Measurements from ENCODE around the gene ERFE.

The ERFE gene

DNA sequence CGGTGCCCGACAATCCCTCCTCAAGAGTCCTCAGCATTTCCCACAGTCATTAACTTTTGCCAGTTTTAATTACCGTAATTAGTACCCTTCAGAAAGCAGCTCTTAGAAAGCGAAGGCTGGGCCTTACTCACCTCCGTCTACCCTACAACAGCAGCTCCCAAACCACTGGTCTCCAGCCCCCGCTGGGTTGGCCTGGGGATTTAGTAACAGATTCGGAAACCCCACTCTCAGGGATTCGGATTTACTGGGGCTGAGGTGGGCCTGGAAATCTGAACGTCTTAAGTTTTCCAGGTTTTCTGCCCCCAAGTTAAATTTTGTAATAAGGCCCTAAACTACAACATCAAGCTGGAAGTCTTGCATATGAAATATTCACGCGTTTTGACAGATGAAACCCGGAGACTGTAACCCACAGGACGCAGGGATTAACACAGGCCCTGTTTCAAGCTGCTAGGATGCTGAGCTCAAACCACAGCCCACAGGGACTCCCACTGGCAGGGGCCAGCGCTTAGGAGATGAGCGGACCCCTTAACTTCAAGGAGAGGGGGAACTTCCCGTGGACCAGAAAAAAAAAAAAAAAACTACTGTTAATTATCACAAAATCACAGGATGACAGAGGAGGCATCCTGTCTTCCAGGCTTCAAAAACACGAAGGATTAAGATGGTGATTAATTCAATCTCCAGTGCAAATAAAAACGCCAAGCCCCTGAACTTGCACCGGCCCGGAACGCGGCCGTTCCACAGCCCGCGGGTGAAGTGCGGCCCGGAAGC, 43.7 kb downstream of the ERFE start:
- Mint-ChIP-seq H3K4me1 (peaks cover 30% of the 10 kb centered on the region), H3K4me3 (peak overlapping the region; percentile 89 to 97 (median 96)), H3K9me3 (no peaks in the 10 kb centered on the region), H3K27ac (peak overlapping the region; percentile 90 to 97 (median 91)), H3K27me3 (ENCODE audit: low read depth) (no peaks in the 10 kb centered on the region), H3K36me3 (ENCODE audit: low read depth) (peaks cover 4% of the 10 kb centered on the region)
- TF ChIP-seq, protein P1, sequence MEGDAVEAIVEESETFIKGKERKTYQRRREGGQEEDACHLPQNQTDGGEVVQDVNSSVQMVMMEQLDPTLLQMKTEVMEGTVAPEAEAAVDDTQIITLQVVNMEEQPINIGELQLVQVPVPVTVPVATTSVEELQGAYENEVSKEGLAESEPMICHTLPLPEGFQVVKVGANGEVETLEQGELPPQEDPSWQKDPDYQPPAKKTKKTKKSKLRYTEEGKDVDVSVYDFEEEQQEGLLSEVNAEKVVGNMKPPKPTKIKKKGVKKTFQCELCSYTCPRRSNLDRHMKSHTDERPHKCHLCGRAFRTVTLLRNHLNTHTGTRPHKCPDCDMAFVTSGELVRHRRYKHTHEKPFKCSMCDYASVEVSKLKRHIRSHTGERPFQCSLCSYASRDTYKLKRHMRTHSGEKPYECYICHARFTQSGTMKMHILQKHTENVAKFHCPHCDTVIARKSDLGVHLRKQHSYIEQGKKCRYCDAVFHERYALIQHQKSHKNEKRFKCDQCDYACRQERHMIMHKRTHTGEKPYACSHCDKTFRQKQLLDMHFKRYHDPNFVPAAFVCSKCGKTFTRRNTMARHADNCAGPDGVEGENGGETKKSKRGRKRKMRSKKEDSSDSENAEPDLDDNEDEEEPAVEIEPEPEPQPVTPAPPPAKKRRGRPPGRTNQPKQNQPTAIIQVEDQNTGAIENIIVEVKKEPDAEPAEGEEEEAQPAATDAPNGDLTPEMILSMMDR (IDR thresholded peaks at IDR 0.05; ENCODE audit: unreplicated experiment in 3 of 3), result no peak

DNA sequence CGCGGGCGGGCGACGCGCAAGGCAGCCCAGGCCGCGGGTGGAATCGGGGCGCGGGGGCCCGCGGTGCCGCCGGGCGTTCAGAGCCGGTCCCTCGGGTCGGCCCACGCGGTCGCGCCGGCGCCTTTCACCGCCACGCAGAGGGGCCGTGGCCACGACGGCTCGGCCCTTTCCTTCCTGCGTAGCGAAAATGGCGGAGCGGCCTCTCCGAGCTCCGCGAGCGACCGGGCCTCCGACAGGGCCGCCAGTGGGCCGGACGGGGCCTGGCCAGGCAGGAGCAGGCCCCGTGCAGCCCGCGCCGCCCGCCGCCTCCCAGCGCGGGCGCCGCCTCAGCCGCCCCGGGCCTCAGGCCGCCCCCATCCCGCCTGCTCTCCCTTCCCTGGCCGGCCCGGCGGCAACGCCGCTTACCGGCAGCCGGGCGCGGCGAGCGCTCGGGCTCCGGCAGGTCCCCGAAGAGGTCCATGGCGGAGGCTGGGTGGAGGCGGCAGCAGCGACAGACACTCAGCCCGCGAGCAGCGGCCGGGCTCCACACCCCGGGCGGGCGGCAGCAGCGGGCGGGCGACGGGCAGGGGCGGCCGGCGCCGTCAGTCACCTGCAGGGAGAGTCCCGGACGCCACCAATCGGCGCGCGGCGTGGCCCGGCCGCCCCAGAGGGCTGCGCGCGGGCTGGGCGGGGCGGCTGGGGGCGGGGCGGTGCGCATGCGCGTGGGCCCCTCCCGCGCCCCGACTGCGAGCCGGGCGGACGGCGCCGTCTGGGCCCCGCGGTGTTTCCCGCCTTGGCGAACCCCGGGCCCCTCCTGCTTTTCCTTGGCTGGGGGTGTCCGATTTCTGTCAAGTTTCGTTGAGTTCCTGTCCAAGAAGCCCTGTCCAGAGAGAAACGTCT, 44.6 kb downstream of the ERFE start, which contains the start of gene ILKAP:
Gene ILKAP, minus strand, starts transcription at position 602 of the 879 bp plus-strand sequence. Its CDS starts 142 bp downstream, at position 460.
- peaks cover 4% of the 10 kb centered on the region for H3K36me3 Mint-ChIP-seq (ENCODE audit: low read depth)
- no peaks in the 10 kb centered on the region for H3K9me3 Mint-ChIP-seq
- H3K27me3 Mint-ChIP-seq (ENCODE audit: low read depth), result no peaks in the 10 kb centered on the region
- peak within 1 kb of the TSS; percentile 89 to 97 (median 96) for H3K4me3 Mint-ChIP-seq
- H3K4me1 Mint-ChIP-seq, result peaks cover 27% of the 10 kb centered on the region
- TF ChIP-seq, protein P1 (IDR thresholded peaks at IDR 0.05; ENCODE audit: unreplicated experiment in 3 of 3), result no peak
- peak within 1 kb of the TSS; percentile 90 to 97 (median 92) for H3K27ac Mint-ChIP-seq

DNA sequence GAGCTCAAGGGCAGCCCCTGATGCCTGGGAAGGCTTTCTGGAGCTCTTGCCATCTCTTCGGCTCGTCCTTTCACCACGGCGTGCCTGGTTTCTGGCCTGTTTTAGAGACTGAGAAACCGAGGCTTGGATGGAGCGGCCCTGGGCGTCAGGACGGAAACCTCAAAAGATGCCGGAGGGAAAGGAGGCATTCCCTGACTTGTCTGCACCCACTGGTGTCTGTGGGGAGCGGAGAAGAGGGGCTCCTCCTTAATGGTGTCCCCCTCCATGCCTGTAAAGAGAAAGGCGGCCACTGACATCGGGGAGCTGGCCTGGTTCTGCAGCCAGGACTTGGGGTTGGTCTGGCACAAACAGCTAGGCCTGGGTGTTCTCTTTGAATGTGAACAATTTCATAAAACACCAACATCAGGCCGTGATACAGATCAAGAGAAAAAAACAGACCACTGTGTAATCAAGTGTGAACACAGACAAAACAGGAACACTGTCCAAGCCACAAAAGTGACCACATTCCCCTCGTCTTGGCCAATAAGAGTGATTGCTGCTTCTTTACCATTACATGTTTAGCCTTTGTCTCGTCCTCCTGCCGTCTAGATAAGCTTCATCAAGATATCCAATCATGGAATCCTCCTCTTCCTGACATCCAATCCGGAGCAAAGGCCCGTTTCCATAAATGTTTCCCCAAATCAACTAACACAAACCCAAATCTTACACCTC, 45.4 kb downstream of the ERFE start:
- peak overlapping the region; percentile 85 to 93 (median 93) for H3K4me3 Mint-ChIP-seq
- TF ChIP-seq, protein P1 (IDR thresholded peaks at IDR 0.05; ENCODE audit: unreplicated experiment in 3 of 3), result no peak
- no peaks in the 10 kb centered on the region for H3K27me3 Mint-ChIP-seq (ENCODE audit: low read depth)
- H3K9me3 Mint-ChIP-seq, result no peaks in the 10 kb centered on the region
- peaks cover 4% of the 10 kb centered on the region for H3K36me3 Mint-ChIP-seq (ENCODE audit: low read depth)
- H3K4me1 Mint-ChIP-seq, result peaks cover 27% of the 10 kb centered on the region
- H3K27ac Mint-ChIP-seq, result peak overlapping the region; percentile 75 to 97 (median 92)

DNA sequence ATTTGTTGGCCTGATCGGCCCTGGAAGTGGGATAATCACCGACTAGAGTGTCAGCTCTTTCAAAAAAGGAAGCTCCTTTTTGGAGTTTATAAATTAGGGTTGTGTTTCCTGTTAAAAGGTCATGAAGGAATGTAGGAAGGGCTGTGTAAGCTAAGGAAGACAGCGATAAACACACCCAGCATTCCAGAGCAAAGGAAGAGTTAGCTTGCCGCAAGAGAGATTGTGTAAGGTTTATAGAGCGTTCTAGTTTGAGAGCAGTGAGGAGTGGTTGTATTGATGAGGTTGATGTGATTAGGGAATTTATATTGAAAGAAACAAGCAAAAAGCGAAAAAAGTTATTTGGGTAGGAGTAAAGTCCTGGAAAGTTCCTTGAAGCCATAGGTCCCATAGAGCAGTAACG, 48.2 kb downstream of the ERFE start:
- H3K27ac Mint-ChIP-seq, result no peak overlapping the region
- H3K4me1 Mint-ChIP-seq, result peaks cover 7% of the 10 kb centered on the region
- no peaks in the 10 kb centered on the region for H3K9me3 Mint-ChIP-seq
- H3K4me3 Mint-ChIP-seq, result no peak overlapping the region
- H3K27me3 Mint-ChIP-seq (ENCODE audit: low read depth), result no peaks in the 10 kb centered on the region
- no peaks in the 10 kb centered on the region for H3K36me3 Mint-ChIP-seq (ENCODE audit: low read depth)
- TF ChIP-seq, protein P1 (IDR thresholded peaks at IDR 0.05; ENCODE audit: unreplicated experiment in 3 of 3), result no peak

DNA sequence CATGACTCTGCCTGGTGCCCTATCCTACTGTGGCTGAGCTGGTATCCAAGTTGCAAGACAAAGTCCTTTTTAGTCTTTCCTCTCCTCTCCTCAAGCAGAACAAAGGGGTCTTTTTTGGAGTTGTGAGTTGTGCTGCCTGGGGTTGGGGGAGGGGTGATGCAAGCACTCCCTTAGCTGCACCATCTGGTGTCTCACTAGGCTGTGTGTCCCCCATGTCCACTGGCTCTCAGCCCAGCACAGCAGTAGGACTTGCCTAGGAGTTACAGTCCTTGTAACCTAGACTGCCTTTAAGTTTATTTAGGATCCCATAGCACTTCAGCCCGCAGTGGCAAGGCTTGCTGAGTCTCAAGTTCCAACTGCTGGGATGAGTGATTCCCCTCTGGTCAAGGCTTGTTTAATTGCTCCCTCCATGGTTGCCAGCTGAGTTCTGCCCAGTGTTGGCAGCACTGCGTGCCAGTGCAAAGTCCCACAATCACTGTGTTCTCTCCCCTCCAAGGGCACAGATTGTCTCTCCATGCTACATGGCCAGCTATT, 57.9 kb downstream of the ERFE start:
- Mint-ChIP-seq H3K9me3 (peaks cover 9% of the 10 kb centered on the region), H3K27me3 (ENCODE audit: low read depth) (no peaks in the 10 kb centered on the region), H3K36me3 (ENCODE audit: low read depth) (no peaks in the 10 kb centered on the region), H3K27ac (no peak overlapping the region), H3K4me3 (no peak overlapping the region), H3K4me1 (peaks cover 11% of the 10 kb centered on the region)
- TF ChIP-seq, protein P1 (IDR thresholded peaks at IDR 0.05; ENCODE audit: unreplicated experiment in 3 of 3), result no peak

All from nephron (organoid).